GM12878 (cell line): ENCODE measurements around the gene PLXNA2. TPM values are rescaled to one million over a fixed set of nuclear protein-coding genes. Genes with fewer than 3 reads are reported as not detected.

ENCODE experiments used
- ATAC-seq: fragments of 200-7000 bp; cut with Tn5 transposase; 3 replicates; pipeline ENCODE4 v1.9.1; 2020; ENCODE audit warnings: mild to moderate bottlenecking, moderate library complexity
- BruUV-seq: library from RNA; stranded (reverse); fragments of 400-500 nt; replicated peaks from 2 replicates; lab custom pipeline; 2021; lab: Mats Ljungman, UMichigan
- CTCF ChIA-PET: fragments of 300-600 bp; sonication (Branson Sonifier 250); formaldehyde crosslinking; extraction: SDS; loops from one replicate; lab custom pipeline; 2021; ENCODE audit warnings: inconsistent platforms; lab: Yijun Ruan, JAX
- POLR2A ChIA-PET: fragments of 350-600 bp; formaldehyde crosslinking; extraction: SDS; loops from one replicate; lab custom pipeline; 2021; ENCODE audit warnings: inconsistent platforms; lab: Charles Lee
- RAD21 ChIA-PET: fragments of 300-600 bp; sonication (Branson Sonifier 250); formaldehyde crosslinking; loops from one replicate; lab custom pipeline; 2023; ENCODE audit warnings: antibody characterized with exemption; ENCODE audit not compliant: unreplicated experiment; lab: Charles Lee
- SMC1A ChIA-PET: fragments of 300-600 bp; sonication (Branson Sonifier 250); formaldehyde crosslinking; loops from one replicate; lab custom pipeline; 2023; ENCODE audit not compliant: unreplicated experiment, uncharacterized antibody; lab: Charles Lee
- DNase-seq: peaks from one replicate; pipeline ENCODE4 v3.0.0-alpha.2; 2011; ENCODE audit warnings: low read depth, low spot score
- FAIRE-seq: peaks from 3 replicates; lab custom pipeline; 2011; peaks lifted over from hg19 to GRCh38; lab: Jason Lieb, UNC
- H2AFZ ChIP-seq: 2 replicates; pipeline ENCODE4 v1.6.0; 2011; ENCODE audit warnings: low read depth, low read length, control low read depth; ENCODE audit not compliant: control insufficient read depth
- H3K27ac ChIP-seq: 2 replicates; pipeline ENCODE4 v1.5.1; 2011; ENCODE audit warnings: control low read depth; ENCODE audit not compliant: control insufficient read depth, insufficient read depth
- H3K27me3 ChIP-seq, 2 experiments: replicated peaks in 1 of 2; 2 replicates each; pipeline versions ENCODE4 v1.6.0 to v1.6.1; 2011; ENCODE audit warnings: low read length in 1 of 2; ENCODE audit not compliant: control insufficient read depth in 2 of 2, insufficient read depth in 2 of 2
- H3K36me3 ChIP-seq, 2 experiments: 2 replicates each; pipeline ENCODE4 v1.5.1; 2011; ENCODE audit warnings: low read length in 1 of 2; ENCODE audit not compliant: control insufficient read depth in 2 of 2, insufficient read depth in 2 of 2
- H3K4me1 ChIP-seq: 2 replicates; pipeline ENCODE4 v1.6.1; 2011; ENCODE audit warnings: mild to moderate bottlenecking, low read length, moderate library complexity, mixed read lengths; ENCODE audit not compliant: control insufficient read depth, insufficient read depth
- H3K4me2 ChIP-seq: 2 replicates; pipeline ENCODE4 v1.6.0; 2011; ENCODE audit warnings: control low read depth; ENCODE audit not compliant: control insufficient read depth, insufficient read depth
- H3K4me3 ChIP-seq: fragments of 200-600 bp; sonication (generic); 2 replicates; pipeline ENCODE4 v1.5.1; 2016
- H3K79me2 ChIP-seq: 2 replicates; pipeline ENCODE4 v1.6.0; 2011; ENCODE audit warnings: low read length; ENCODE audit not compliant: control insufficient read depth, insufficient read depth
- H3K9ac ChIP-seq: 2 replicates; pipeline ENCODE4 v1.8.0; 2011; ENCODE audit warnings: low read length, control low read depth, mixed read lengths; ENCODE audit not compliant: control insufficient read depth, insufficient read depth
- H3K9me3 ChIP-seq: replicated peaks from 3 replicates; pipeline ENCODE4 v1.5.1; 2011; ENCODE audit warnings: mild to moderate bottlenecking, low read length; ENCODE audit not compliant: control insufficient read depth, insufficient read depth
- H4K20me1 ChIP-seq: 2 replicates; pipeline ENCODE4 v1.6.0; 2011; ENCODE audit not compliant: control insufficient read depth, insufficient read depth
- BCLAF1 ChIP-seq: fragments of 450-650 bp; IDR thresholded peaks from 2 replicates; pipeline ENCODE4 v1.6.1; 2017; ENCODE audit warnings: antibody characterized with exemption, mild to moderate bottlenecking, moderate library complexity
- IRF4 ChIP-seq: IDR thresholded peaks from 2 replicates; pipeline ENCODE4 v1.6.1; 2011; ENCODE audit warnings: low read depth, low read length
- IRF5 ChIP-seq: fragments of 450-650 bp; IDR thresholded peaks from 2 replicates; pipeline ENCODE4 v1.6.1; 2017; ENCODE audit warnings: borderline replicate concordance
- NKRF ChIP-seq: fragments of 450-650 bp; conservative IDR thresholded peaks from 2 replicates; pipeline ENCODE4 v1.6.1; 2017; ENCODE audit warnings: mild to moderate bottlenecking, moderate library complexity
- PML ChIP-seq: IDR thresholded peaks from 2 replicates; pipeline ENCODE4 v1.6.1; 2012; ENCODE audit warnings: low read length, inconsistent platforms
- POU2F2 ChIP-seq: IDR thresholded peaks from 3 replicates; pipeline ENCODE4 v1.6.1; 2011; ENCODE audit warnings: low read depth, mild to moderate bottlenecking, low read length, borderline replicate concordance
- REST ChIP-seq: IDR thresholded peaks from 2 replicates; pipeline ENCODE4 v1.6.1; 2012; ENCODE audit warnings: mild to moderate bottlenecking, low read depth, low read length
- SMAD1 ChIP-seq: fragments of 450-650 bp; IDR thresholded peaks from 2 replicates; pipeline ENCODE4 v1.6.1; 2018; ENCODE audit warnings: mild to moderate bottlenecking, low read depth; ENCODE audit not compliant: partially characterized antibody
- SPI1 ChIP-seq: IDR thresholded peaks from 2 replicates; pipeline ENCODE4 v1.6.1; 2011; ENCODE audit warnings: low read depth, mild to moderate bottlenecking, low read length, moderate library complexity, borderline replicate concordance; ENCODE audit not compliant: insufficient read depth
- ZBTB4 ChIP-seq: fragments of 450-650 bp; formaldehyde crosslinking; IDR thresholded peaks from 2 replicates; pipeline ENCODE4 v1.4.0; 2022; ENCODE audit warnings: mild to moderate bottlenecking, moderate library complexity
- WGBS: methylation state at CpG from one replicate; pipeline ENCODE4 v1.1.6; 2016; ENCODE audit warnings: low lambda C conversion rate; ENCODE audit not compliant: insufficient replicate concordance, insufficient coverage; ENCODE audit errors: missing lambda C conversion rate; 5-methylcytosine and 5-hydroxymethylcytosine counted together
- in situ Hi-C: fragments of 300-500 bp; cut with MboI; formaldehyde crosslinking; loops from 9 replicates; pipeline ENCODE4 v1.14.3; 2018; ENCODE audit warnings: mixed read lengths
- intact Hi-C: fragments of 100-400 bp; cut with micrococcal nuclease; formaldehyde crosslinking; loops from one replicate; pipeline ENCODE4 v1.14.2; 2022; ENCODE audit not compliant: unreplicated experiment
- polyA plus RNA-seq, 11 experiments: library from polyadenylated mRNA; depleted of rRNA in 4 of 11; unstranded in 6 of 11; stranded (reverse) in 5 of 11; fragments of >200 nt; fragmentation: Nextera tagmentation in 4 of 11; fragmentation: Illumina TruSeq in 1 of 11; extraction: Ambion mirVana in 4 of 11; extraction: Trizol in 1 of 11; gene quantifications; 1 replicate in 1 of 11; 2 replicates in 10 of 11; pipeline versions ENCODE4 v1.2.1 to v1.2.3, GENCODE V29; 2011 to 2016; ENCODE audit warnings: inconsistent platforms in 2 of 11, missing spikeins in 2 of 11, low read depth in 1 of 11
- total RNA-seq, 4 experiments: library from RNA; depleted of rRNA in 3 of 4; stranded (reverse); fragments of >200 nt in 3 of 4; fragmentation: Illumina TruSeq in 1 of 4; extraction: Trizol in 1 of 4; gene quantifications; 2 replicates each; pipeline versions ENCODE4 v1.2.1 to v1.2.3, GENCODE V29; 2013 to 2021

The PLXNA2 gene
- total and polyA plus RNA-seq, 10 of the 15 experiments (the other 5 are each of a cell fraction or from before 2014, with no cell fraction given): under 0.01 to 0.08 (median 0.07) TPM; not detected in 4

- no TSS peak for BruUV-seq
- ChIA-PET RAD21 (no interaction called here), SMC1A (no interaction called here), POLR2A (no interaction called here), CTCF (interaction anchor here (1.1 kb wide), 1 partner anchor 120 kb away, joined by 4 read pairs; no protein-coding TSS in a partner anchor)
- Histone ChIP-seq H3K9me3 (no peaks in the 10 kb centered on the region; the same call in 2 of the 3 replicates), H4K20me1 (no peaks in the 10 kb centered on the region), H3K79me2 (no peaks in the 10 kb centered on the region), H3K4me2 (no peak overlapping the region), H3K27me3 (peaks cover 0 to 2% of the 10 kb centered on the region in 2 experiments; a peak in 3 of 4 replicates), H3K4me1 (no peaks in the 10 kb centered on the region), H3K36me3 (no peaks in the 10 kb centered on the region), H3K27ac (no peak overlapping the region), H3K9ac (no peak overlapping the region), H2AFZ (no peak overlapping the region), H3K4me3 (no peak overlapping the region)
- in situ Hi-C loops: loop anchor here (5.0 kb wide), 1 partner anchor 116 kb away; the partner anchor contains the start of gene PLXNA2
- ATAC-seq: no peak
- no peak for DNase-seq
- intact Hi-C loops: no loop called here
- WGBS: 9% methylated on average over 2 of the region's 2 CpGs
- no peak for FAIRE-seq
- TF ChIP-seq IRF5 (no peak), ZBTB4 (CRISPR knock-in tag) (no peak), POU2F2 (no peak), BCLAF1 (no peak), PML (no peak), SMAD1 (no peak), SPI1 (no peak), REST (no peak), NKRF (no peak), IRF4 (no peak)
Observed at GRCh38 chr1:208126108-208126507, 118.1 kb downstream of the PLXNA2 start.
